Measurements from ENCODE around the gene JPH2. TPM values are rescaled to one million over a fixed set of nuclear protein-coding genes. Genes with fewer than 3 reads are reported as not detected.
A peak's percentile ranks its signal among the peaks of the same experiment; 100 is the strongest.

Gene JPH2
- total and polyA plus RNA-seq, 2 of the 4 experiments (the other 2 are of a cell fraction): 0.44 to 0.54 TPM

GRCh38 chr20:44204832-44205215, 17.8 kb upstream of the JPH2 start:
- Histone ChIP-seq H2BK20ac (ENCODE audit: low read depth, low read length) (peak overlapping the region; percentile 99), H3K23ac (ENCODE audit: low read depth, low read length) (peak overlapping the region; percentile 18; the same call in 1 of the 2 replicates), H3K18ac (ENCODE audit: low read depth, low read length) (peak overlapping the region; percentile 12), H4K5ac (ENCODE audit: low read depth, low read length) (peak overlapping the region; percentile 21), H3K4me3 (ENCODE audit: insufficient read depth, low read depth, low read length) (no peak overlapping the region), H3K79me1 (ENCODE audit: low read depth in 1 of 2, low read length in 2 of 2) (peaks cover 18 to 75% of the 10 kb centered on the region in 2 experiments), H3K9me3 (ENCODE audit: control insufficient read depth, insufficient read depth, low read length) (no peaks in the 10 kb centered on the region), H3K14ac (replicated peaks; ENCODE audit: low read depth, low read length) (peak overlapping the region; percentile 61), H2AK5ac (ENCODE audit: low read depth, low read length) (peak overlapping the region; percentile 74), H3K4me2 (ENCODE audit: low read depth, low read length) (no peak overlapping the region), H3K9ac (ENCODE audit: low read depth, low read length) (no peak overlapping the region), H3K27me3 (ENCODE audit: control insufficient read depth, insufficient read depth, low read length) (no peaks in the 10 kb centered on the region), H2BK5ac (ENCODE audit: low read depth, low read length, poor library complexity, severe bottlenecking) (peak overlapping the region; percentile 100), H4K20me1 (ENCODE audit: insufficient read depth, low read length) (peaks cover 22% of the 10 kb centered on the region), H2BK120ac (ENCODE audit: low read depth, low read length) (peak overlapping the region; percentile 99), H2BK15ac (ENCODE audit: low read depth, low read length) (peak overlapping the region; percentile 100; the same call in 2 of the 3 replicates), H3K4me1 (ENCODE audit: control insufficient read depth, insufficient read depth, low read length) (peaks cover 18% of the 10 kb centered on the region), H3K36me3 (ENCODE audit: control insufficient read depth, insufficient read depth, low read length) (peaks cover 25% of the 10 kb centered on the region), H4K91ac (ENCODE audit: insufficient read depth, low read depth, low read length) (peak overlapping the region; percentile 99), H2AK9ac (replicated peaks; ENCODE audit: low read depth, low read length, poor library complexity) (no peak overlapping the region), H2AFZ (replicated peaks; ENCODE audit: low read length, poor library complexity) (no peak overlapping the region), H3K56ac (ENCODE audit: extremely low read depth, insufficient read depth, low read length) (no peak overlapping the region), H3K4ac (ENCODE audit: low read depth, low read length) (peak overlapping the region; percentile 100), H3K9me1 (ENCODE audit: insufficient read depth, low read length) (peaks cover 25% of the 10 kb centered on the region), H3K27ac (ENCODE audit: insufficient read depth, low read length) (peak overlapping the region; percentile 100), H4K8ac (ENCODE audit: low read depth in 2 of 2, low read length in 2 of 2) (peak overlapping the region; percentile 92 to 93)
- intact Hi-C loops (cut with micrococcal nuclease): loop anchor here (10.0 kb wide), 1 partner anchor 750 kb away; the partner anchor contains the start of gene SRSF6
- in situ Hi-C loops (cut with MboI; ENCODE audit: low sequenced_read_pairs): no loop called here
- ATAC-seq (ENCODE audit: low read depth) (no peak), DNase-seq (no peak)
- ChIA-PET CTCF (interaction anchor here (0.5 to 1.1 kb wide), 2 partner anchors 88 to 303 kb away, joined by 3 to 4 read pairs; no protein-coding TSS in a partner anchor), POLR2A (ENCODE audit: unreplicated experiment) (interaction anchor here (0.6 kb wide), 1 partner anchor 156 kb away, joined by 4 read pairs; no protein-coding TSS in a partner anchor)
- dilution Hi-C loops (cut with HindIII; ENCODE audit: low sequenced_read_pairs, unreplicated experiment): no loop called here
- 96% methylated on average over 5 of the region's 10 CpGs; no CpG with 5 or more reads in 1 of the 2 experiments for WGBS, 2 experiments (ENCODE audit: extremely low coverage in 2 of 2, insufficient read length in 1 of 2)
- no peak for TF ChIP-seq MXI1 (IDR thresholded peaks at IDR 0.05; ENCODE audit: borderline replicate concordance, low read depth, low read length)
- TF ChIP-seq USF2 (IDR thresholded peaks at IDR 0.05; ENCODE audit: low read depth, low read length): no peak
- no peak for TF ChIP-seq RFX5 (IDR thresholded peaks at IDR 0.05; ENCODE audit: low read depth, low read length)
- TF ChIP-seq SMC3 (IDR thresholded peaks at IDR 0.05; ENCODE audit: low read depth, low read length): no peak
- TF ChIP-seq CHD1 (IDR thresholded peaks at IDR 0.05; ENCODE audit: low read depth, low read length): no peak
- no peak for TF ChIP-seq MAFK (IDR thresholded peaks at IDR 0.05; ENCODE audit: low read depth, low read length)
- TF ChIP-seq RCOR1 (IDR thresholded peaks at IDR 0.05; ENCODE audit: insufficient replicate concordance, low read length): no peak
- no peak for TF ChIP-seq CTCF (conservative IDR thresholded peaks at IDR 0.05; ENCODE audit: low read depth, low read length)
- no TSS peak for BruUV-seq (replicated peaks)
